Muscle of leg (tissue), 16 donors: Measurements from ENCODE around the gene STAMBPL1. TPM values are rescaled to one million over a fixed set of nuclear protein-coding genes. Genes with fewer than 3 reads are reported as not detected.
"Not testable (repeated sequence)": the region's sequence is repeated elsewhere in the genome, so short reads cannot be mapped to it uniquely, and the experiment has no call there.

Experiments used
- DNase-seq: peaks from one replicate; pipeline ENCODE4 v3.0.0; 2013
- H3K27ac ChIP-seq: one replicate; pipeline ENCODE4 v1.5.1; 2013; ENCODE audit warnings: mild to moderate bottlenecking, low read length, control low read depth
- H3K27me3 ChIP-seq: one replicate; pipeline ENCODE4 v1.6.1; 2013; ENCODE audit warnings: low read length; ENCODE audit not compliant: control insufficient read depth, insufficient read depth
- H3K36me3 ChIP-seq: one replicate; pipeline ENCODE4 v1.6.1; 2013; ENCODE audit warnings: low read length; ENCODE audit not compliant: control insufficient read depth, insufficient read depth
- H3K4me1 ChIP-seq: one replicate; pipeline ENCODE4 v1.6.1; 2013; ENCODE audit warnings: low read length; ENCODE audit not compliant: control insufficient read depth, insufficient read depth
- H3K4me3 ChIP-seq: one replicate; pipeline ENCODE4 v1.5.1; 2013; ENCODE audit warnings: low read length, control low read depth
- H3K9me3 ChIP-seq: replicated peaks from 2 replicates; pipeline ENCODE4 v1.6.1; 2013; ENCODE audit warnings: low read depth, low read length; ENCODE audit not compliant: control insufficient read depth
- WGBS: methylation state at CpG from one replicate; pipeline ENCODE4 v1.1.5; 2013; ENCODE audit warnings: missing lambda C conversion rate; ENCODE audit not compliant: insufficient coverage; 5-methylcytosine and 5-hydroxymethylcytosine counted together
- long read RNA-seq, 11 donors: transcript quantifications; one replicate each; lab custom pipeline, GENCODE V29; 2026
- polyA plus RNA-seq, 8 donors: library from polyadenylated mRNA; unstranded; fragments of 120-200 nt; gene quantifications; one replicate each; pipeline versions ENCODE4 v1.2.1 to v1.2.3, GENCODE V29; 2013; ENCODE audit warnings: inconsistent platforms in 1 of 8, low replicate concordance in 1 of 8; ENCODE audit not compliant: insufficient read length in 8 of 8, insufficient read depth in 1 of 8
- total RNA-seq: library from RNA; stranded (reverse); fragments of 120-200 nt; gene quantifications from one replicate; pipeline ENCODE4 v1.2.4, GENCODE V29; 2013

The STAMBPL1 gene
- total RNA-seq (10.3 TPM), polyA plus RNA-seq (1 to 10 TPM; 5.2 to 7.2 (median 6.2) TPM)
- long read RNA-seq, donor 1, partial matches to known transcripts: 0 of 1 reads
- long read RNA-seq, donor 1, other reads (novel, unspliced or antisense): 0 of 1 reads
- long read RNA-seq, donor 2, partial matches to known transcripts: 0 of 1 reads
- long read RNA-seq, donor 2, other reads (novel, unspliced or antisense): 0 of 1 reads
- long read RNA-seq, donor 3, partial matches to known transcripts: 0 of 4 reads
- long read RNA-seq, donor 3, other reads (novel, unspliced or antisense): 0 of 4 reads
- long read RNA-seq, donor 4: 0 reads
- long read RNA-seq, donor 5, partial matches to known transcripts: 0 of 4 reads
- long read RNA-seq, donor 5, other reads (novel, unspliced or antisense): 0 of 4 reads
- long read RNA-seq, donor 6, partial matches to known transcripts: 0 of 2 reads
- long read RNA-seq, donor 6, other reads (novel, unspliced or antisense): 0 of 2 reads
- long read RNA-seq, donor 7, transcript STAMBPL1-203 (11 exons, 2,532 nt): major isoform, 7 of 10 reads
- long read RNA-seq, donor 7, partial matches to known transcripts: 0 of 10 reads
- long read RNA-seq, donor 7, other reads (novel, unspliced or antisense): 0 of 10 reads
- long read RNA-seq, donor 8: 0 reads
- long read RNA-seq, donor 9, partial matches to known transcripts: 0 of 1 reads
- long read RNA-seq, donor 9, other reads (novel, unspliced or antisense): 0 of 1 reads
- long read RNA-seq, donor 10, partial matches to known transcripts: 0 of 2 reads
- long read RNA-seq, donor 10, other reads (novel, unspliced or antisense): 0 of 2 reads
- long read RNA-seq, donor 11, partial matches to known transcripts: 0 of 3 reads
- long read RNA-seq, donor 11, other reads (novel, unspliced or antisense): 0 of 3 reads

GRCh38 chr10:88879534-88880281, at the start of gene STAMBPL1:
Gene STAMBPL1 (plus strand): TSS chr10:88880245. CDS start chr10:88901709, 21,464 bp downstream.
- WGBS: under 1% methylated on average over 19 of the region's 26 CpGs
- DNase-seq: peak; percentile 76
- H3K27me3 ChIP-seq: peaks cover 2% of the 10 kb centered on the region
- H3K27ac ChIP-seq: peak within 1 kb of the TSS; percentile 96
- H3K36me3 ChIP-seq: no peaks in the 10 kb centered on the region
- no peaks in the 10 kb centered on the region for H3K9me3 ChIP-seq
- peaks cover 3% of the 10 kb centered on the region for H3K4me1 ChIP-seq
- H3K4me3 ChIP-seq: peak within 1 kb of the TSS; percentile 91

GRCh38 chr10:88830643-88831268, 49.3 kb upstream of the STAMBPL1 start:
- Histone ChIP-seq H3K36me3 (no peaks in the 10 kb centered on the region), H3K4me3 (no peak overlapping the region), H3K4me1 (no peaks in the 10 kb centered on the region), H3K27ac (no peak overlapping the region), H3K9me3 (no peaks in the 10 kb centered on the region), H3K27me3 (no peaks in the 10 kb centered on the region)
- no peak for DNase-seq
- 57% methylated on average over 5 of the region's 9 CpGs for WGBS

GRCh38 chr10:88831709-88832108, 48.3 kb upstream of the STAMBPL1 start:
- Histone ChIP-seq H3K4me3 (no peak overlapping the region), H3K9me3 (no peaks in the 10 kb centered on the region), H3K27me3 (no peaks in the 10 kb centered on the region), H3K4me1 (no peaks in the 10 kb centered on the region), H3K36me3 (no peaks in the 10 kb centered on the region), H3K27ac (no peak overlapping the region)
- 64% methylated on average over 4 of the region's 8 CpGs for WGBS
- no peak for DNase-seq

GRCh38 chr10:88832376-88832775, 47.7 kb upstream of the STAMBPL1 start:
- Histone ChIP-seq H3K36me3 (no peaks in the 10 kb centered on the region), H3K9me3 (no peaks in the 10 kb centered on the region), H3K27me3 (no peaks in the 10 kb centered on the region), H3K27ac (no peak overlapping the region), H3K4me3 (no peak overlapping the region), H3K4me1 (no peaks in the 10 kb centered on the region)
- no peak for DNase-seq

GRCh38 chr10:88833156-88833555, 46.9 kb upstream of the STAMBPL1 start:
- DNase-seq: no peak
- H3K27ac ChIP-seq: no peak overlapping the region
- H3K36me3 ChIP-seq: no peaks in the 10 kb centered on the region
- no peak overlapping the region for H3K4me3 ChIP-seq
- no peaks in the 10 kb centered on the region for H3K27me3 ChIP-seq
- no peaks in the 10 kb centered on the region for H3K4me1 ChIP-seq
- no CpG with 5 or more reads among the region's 2 CpGs for WGBS
- no peaks in the 10 kb centered on the region for H3K9me3 ChIP-seq

- Histone ChIP-seq H3K4me1 (no peaks in the 10 kb centered on the region), H3K9me3 (no peaks in the 10 kb centered on the region), H3K36me3 (no peaks in the 10 kb centered on the region), H3K27ac (no peak overlapping the region), H3K27me3 (no peaks in the 10 kb centered on the region), H3K4me3 (no peak overlapping the region)
- DNase-seq: no peak
- 40% methylated on average over 1 of the region's 2 CpGs for WGBS
Measured at GRCh38 chr10:88833723-88834122, 46.3 kb upstream of the STAMBPL1 start.

GRCh38 chr10:88835096-88835909, 44.7 kb upstream of the STAMBPL1 start:
- 0% methylated on average over 5 of the region's 10 CpGs for WGBS
- DNase-seq: peak; percentile 93
- no peak overlapping the region for H3K27ac ChIP-seq

GRCh38 chr10:88835910-88836221, 44.2 kb upstream of the STAMBPL1 start:
- H3K36me3 ChIP-seq: no peaks in the 10 kb centered on the region
- H3K4me1 ChIP-seq: no peaks in the 10 kb centered on the region
- H3K9me3 ChIP-seq: no peaks in the 10 kb centered on the region
- no peaks in the 10 kb centered on the region for H3K27me3 ChIP-seq
- no CpG with 5 or more reads among the region's 2 CpGs for WGBS
- H3K4me3 ChIP-seq: no peak overlapping the region
- H3K27ac ChIP-seq: no peak overlapping the region
- DNase-seq: no peak

More at GRCh38 chr10:88835096-88835909, 44.7 kb upstream of the STAMBPL1 start:
- no peaks in the 10 kb centered on the region for H3K36me3 ChIP-seq
- no peaks in the 10 kb centered on the region for H3K4me1 ChIP-seq
- H3K9me3 ChIP-seq: no peaks in the 10 kb centered on the region
- no peak overlapping the region for H3K4me3 ChIP-seq
- H3K27me3 ChIP-seq: no peaks in the 10 kb centered on the region

- not testable (repeated sequence) for H3K27ac ChIP-seq, DNase-seq
Measured at GRCh38 chr10:88837632-88838031, 42.4 kb upstream of the STAMBPL1 start.

More at GRCh38 chr10:88837632-88838031, 42.4 kb upstream of the STAMBPL1 start:
- not testable (repeated sequence) for H3K4me1 ChIP-seq, H3K9me3 ChIP-seq, H3K4me3 ChIP-seq, H3K36me3 ChIP-seq, H3K27me3 ChIP-seq
